ENCODE results near the gene ST8SIA6. TPM values are rescaled to one million over a fixed set of nuclear protein-coding genes. Genes with fewer than 3 reads are reported as not detected.
A peak's percentile ranks its signal among the peaks of the same experiment; 100 is the strongest.
"Not testable (repeated sequence)": the region's sequence is repeated elsewhere in the genome, so short reads cannot be mapped to it uniquely, and the experiment has no call there.

Gene ST8SIA6, protein sequence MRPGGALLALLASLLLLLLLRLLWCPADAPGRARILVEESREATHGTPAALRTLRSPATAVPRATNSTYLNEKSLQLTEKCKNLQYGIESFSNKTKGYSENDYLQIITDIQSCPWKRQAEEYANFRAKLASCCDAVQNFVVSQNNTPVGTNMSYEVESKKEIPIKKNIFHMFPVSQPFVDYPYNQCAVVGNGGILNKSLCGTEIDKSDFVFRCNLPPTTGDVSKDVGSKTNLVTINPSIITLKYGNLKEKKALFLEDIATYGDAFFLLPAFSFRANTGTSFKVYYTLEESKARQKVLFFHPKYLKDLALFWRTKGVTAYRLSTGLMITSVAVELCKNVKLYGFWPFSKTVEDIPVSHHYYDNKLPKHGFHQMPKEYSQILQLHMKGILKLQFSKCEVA
- polyA plus RNA-seq (2012; ENCODE audit: low read depth, missing spikeins): not detected

DNA sequence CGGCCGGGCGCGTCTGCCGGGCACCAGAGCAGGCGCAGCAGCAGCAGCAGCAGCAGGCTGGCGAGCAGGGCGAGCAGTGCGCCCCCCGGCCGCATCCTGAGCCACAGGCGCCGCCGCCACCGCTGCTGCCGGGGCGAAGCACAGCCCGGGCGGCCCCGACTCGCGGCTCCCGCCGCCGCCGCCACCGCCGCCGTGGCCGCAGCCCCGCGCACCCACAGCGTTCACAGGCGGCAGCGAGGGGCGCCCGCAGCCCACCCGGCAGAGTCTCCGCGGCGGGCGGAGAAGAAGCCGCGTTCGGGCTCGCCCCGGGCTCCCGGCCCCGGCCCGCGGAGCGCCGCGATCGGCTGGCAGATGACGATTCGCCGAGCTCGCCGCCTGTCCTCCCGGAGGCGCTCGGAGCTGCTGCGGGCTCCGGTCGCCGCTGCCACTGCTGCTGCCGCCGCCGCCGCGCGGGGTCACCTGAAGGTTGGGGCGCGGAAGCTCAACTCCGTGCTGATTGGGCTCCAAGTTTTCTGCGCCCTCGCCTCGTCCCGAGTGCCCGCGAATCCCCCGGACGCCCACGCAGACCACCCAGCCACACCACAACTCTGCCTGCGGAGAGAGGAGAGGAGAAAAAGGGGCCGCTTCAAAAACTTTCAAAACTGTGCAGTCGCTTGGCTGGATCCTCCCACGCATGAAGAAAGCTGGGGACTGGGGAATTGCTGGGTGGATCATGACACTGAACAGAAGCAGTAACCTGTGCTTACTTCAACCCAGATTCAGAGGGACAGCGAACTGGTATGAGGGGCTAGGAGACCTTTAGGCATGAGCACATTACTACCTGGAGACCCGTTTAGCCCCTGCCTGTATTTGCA, at the start of gene ST8SIA6:
Gene ST8SIA6, minus strand, starts transcription at position 435 of the 854 bp plus-strand sequence. Its CDS starts 340 bp downstream, at position 95.
- no peak for TF ChIP-seq POU2F2 (IDR thresholded peaks at IDR 0.05; ENCODE audit: low read depth, low read length)
- no peak for TF ChIP-seq SPI1 (IDR thresholded peaks at IDR 0.05; ENCODE audit: low read depth, low read length)
- no peak for TF ChIP-seq TAF1 (IDR thresholded peaks at IDR 0.05; ENCODE audit: low read depth, low read length)
- TF ChIP-seq PAX5 (IDR thresholded peaks at IDR 0.05; ENCODE audit: insufficient read depth, low read length, severe bottlenecking): no peak
- no peak for TF ChIP-seq POLR2A (IDR thresholded peaks at IDR 0.05; ENCODE audit: low read depth, low read length)
- no peak for TF ChIP-seq POLR2AphosphoS5 (IDR thresholded peaks at IDR 0.05; ENCODE audit: low read depth, low read length)
- DNase-seq (ENCODE audit: insufficient read length, low spot score): peak; percentile 65
- no peak for FAIRE-seq

DNA sequence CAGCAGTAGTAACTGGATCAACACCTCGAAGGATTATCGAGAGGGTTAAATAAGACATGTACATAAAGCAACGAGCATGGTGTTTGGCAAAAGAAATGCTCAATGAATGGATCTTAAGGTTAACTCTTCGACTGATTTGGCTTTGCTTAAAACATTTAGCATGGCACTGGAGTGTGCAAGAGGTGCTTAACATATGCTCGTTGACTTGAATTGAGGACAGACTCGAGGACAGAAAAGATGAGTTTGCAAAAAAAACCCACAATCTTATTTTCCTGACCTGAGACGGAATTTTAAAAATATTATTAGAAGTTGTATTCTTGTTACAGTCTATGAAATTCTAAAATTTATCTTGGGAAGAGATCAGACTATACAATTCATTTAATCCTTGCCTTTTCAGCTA, 49.4 kb upstream of the ST8SIA6 start:
- TF ChIP-seq POLR2AphosphoS5 (IDR thresholded peaks at IDR 0.05; ENCODE audit: low read depth, low read length) (no peak), PAX5 (IDR thresholded peaks at IDR 0.05; ENCODE audit: insufficient read depth, low read length, severe bottlenecking) (no peak), POLR2A (IDR thresholded peaks at IDR 0.05; ENCODE audit: low read depth, low read length) (no peak), POU2F2 (IDR thresholded peaks at IDR 0.05; ENCODE audit: low read depth, low read length) (no peak), TAF1 (IDR thresholded peaks at IDR 0.05; ENCODE audit: low read depth, low read length) (no peak), SPI1 (IDR thresholded peaks at IDR 0.05; ENCODE audit: low read depth, low read length) (no peak)
- FAIRE-seq: no peak

DNA sequence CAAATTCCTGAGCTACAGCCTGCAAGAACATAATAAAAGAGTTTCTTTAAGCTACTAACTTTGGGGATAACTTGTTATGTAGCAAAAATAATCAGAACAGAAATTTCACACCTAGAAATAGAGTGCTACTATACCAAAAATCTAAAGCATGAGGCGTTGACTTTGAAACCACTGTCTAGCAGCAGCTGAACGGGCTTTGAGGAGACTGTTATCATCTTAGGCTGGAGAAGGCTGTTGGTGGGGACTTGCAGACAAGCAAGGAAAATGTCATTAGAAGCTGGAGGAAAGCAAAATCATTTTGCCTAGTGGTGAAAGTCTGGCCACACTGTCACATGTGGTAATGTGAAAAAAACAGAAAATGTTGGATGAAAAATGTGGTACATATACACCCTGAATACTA, 48.4 kb upstream of the ST8SIA6 start:
- TF ChIP-seq POLR2A (IDR thresholded peaks at IDR 0.05; ENCODE audit: low read depth, low read length) (no peak), PAX5 (IDR thresholded peaks at IDR 0.05; ENCODE audit: insufficient read depth, low read length, severe bottlenecking) (no peak), POU2F2 (IDR thresholded peaks at IDR 0.05; ENCODE audit: low read depth, low read length) (no peak), SPI1 (IDR thresholded peaks at IDR 0.05; ENCODE audit: low read depth, low read length) (no peak), POLR2AphosphoS5 (IDR thresholded peaks at IDR 0.05; ENCODE audit: low read depth, low read length) (no peak), TAF1 (IDR thresholded peaks at IDR 0.05; ENCODE audit: low read depth, low read length) (no peak)
- DNase-seq (ENCODE audit: insufficient read length, low spot score): no peak
- no peak for FAIRE-seq

More for the DNA sequence above, 49.4 kb upstream of the ST8SIA6 start:
- no peak for DNase-seq (ENCODE audit: insufficient read length, low spot score)

DNA sequence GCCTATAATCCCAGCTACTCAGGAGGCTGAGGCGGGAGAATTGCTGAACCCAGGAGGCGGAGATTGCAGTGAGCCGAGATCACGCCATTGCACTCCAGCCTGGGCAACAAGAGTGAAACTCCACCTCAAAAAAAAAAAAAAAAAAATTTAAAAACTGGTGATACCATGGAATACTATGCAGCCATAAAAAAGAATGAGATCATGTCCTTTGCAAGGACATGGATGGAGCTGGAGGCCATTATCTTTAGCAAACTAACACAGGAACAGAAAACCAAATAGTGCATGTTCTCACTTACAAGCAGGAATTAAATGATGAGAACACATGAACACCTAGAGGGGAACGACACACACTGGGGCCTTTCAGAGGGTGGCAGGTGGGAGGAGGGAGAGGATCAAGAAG, 44.6 kb upstream of the ST8SIA6 start:
- DNase-seq (ENCODE audit: insufficient read length, low spot score); FAIRE-seq: not testable (repeated sequence)

DNA sequence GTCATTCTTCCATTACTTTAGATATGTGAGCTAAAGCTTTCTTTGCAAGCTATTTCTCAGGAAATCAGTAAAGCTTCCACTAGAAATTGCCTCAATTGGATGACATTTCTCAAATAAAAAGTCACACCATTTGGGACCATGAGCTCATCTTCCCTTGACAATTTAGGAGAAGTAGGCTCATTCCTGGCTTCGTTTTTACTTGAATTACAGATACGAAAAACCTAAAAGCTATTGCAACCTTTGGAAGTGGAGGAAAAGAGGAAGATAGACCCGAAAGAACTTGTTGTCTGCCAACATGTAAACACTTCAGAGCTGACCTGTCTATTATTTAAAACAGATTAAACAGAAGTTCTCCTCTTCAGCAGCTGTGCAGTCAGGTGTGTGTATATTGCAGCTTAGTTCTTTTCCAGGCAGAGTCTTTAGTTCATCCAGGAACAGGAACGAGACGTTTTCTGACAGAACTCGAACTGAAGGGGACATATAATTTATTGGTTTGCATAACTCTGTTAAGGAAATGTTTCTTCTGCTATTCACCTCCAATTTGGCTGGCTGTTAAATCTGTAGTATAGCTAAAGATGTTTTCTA, 43.1 kb upstream of the ST8SIA6 start:
- TF ChIP-seq POLR2AphosphoS5 (IDR thresholded peaks at IDR 0.05; ENCODE audit: low read depth, low read length) (no peak), SPI1 (IDR thresholded peaks at IDR 0.05; ENCODE audit: low read depth, low read length) (no peak), TAF1 (IDR thresholded peaks at IDR 0.05; ENCODE audit: low read depth, low read length) (no peak), POU2F2 (IDR thresholded peaks at IDR 0.05; ENCODE audit: low read depth, low read length) (no peak)
- FAIRE-seq (no peak), DNase-seq (ENCODE audit: insufficient read length, low spot score) (no peak)

DNA sequence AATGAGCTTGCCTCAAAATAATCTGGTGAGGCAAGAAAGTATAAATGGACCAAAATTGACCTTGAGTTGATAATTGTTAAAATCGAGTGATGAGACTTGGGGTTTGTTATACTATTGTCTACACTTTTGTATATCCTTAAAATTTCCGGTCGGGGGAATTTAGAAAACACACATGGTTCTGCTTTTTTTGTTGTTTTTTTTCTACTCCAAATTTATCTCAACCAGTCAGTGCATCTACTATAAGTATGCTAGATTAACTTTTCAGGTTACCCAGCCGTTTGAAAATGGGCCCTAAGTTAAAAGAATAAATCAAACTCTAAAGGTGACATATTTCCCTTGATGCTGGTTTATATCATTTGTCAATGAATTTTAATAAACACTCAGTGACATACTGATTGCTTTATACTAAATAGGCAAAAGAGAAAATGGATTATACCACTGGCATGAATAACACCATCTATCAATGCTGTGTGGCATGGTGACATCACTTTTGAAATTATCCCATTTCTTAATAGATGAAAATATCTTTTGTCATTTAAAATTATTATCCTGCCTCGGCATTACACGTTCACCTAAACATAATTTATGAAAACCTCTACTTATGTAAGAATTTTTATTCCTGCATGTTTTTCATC, 40.3 kb upstream of the ST8SIA6 start:
- DNase-seq (ENCODE audit: insufficient read length, low spot score) (no peak), FAIRE-seq (no peak)
- TF ChIP-seq POLR2A (IDR thresholded peaks at IDR 0.05; ENCODE audit: low read depth, low read length): no peak
- no peak for TF ChIP-seq POLR2AphosphoS5 (IDR thresholded peaks at IDR 0.05; ENCODE audit: low read depth, low read length)
- no peak for TF ChIP-seq TAF1 (IDR thresholded peaks at IDR 0.05; ENCODE audit: low read depth, low read length)

DNA sequence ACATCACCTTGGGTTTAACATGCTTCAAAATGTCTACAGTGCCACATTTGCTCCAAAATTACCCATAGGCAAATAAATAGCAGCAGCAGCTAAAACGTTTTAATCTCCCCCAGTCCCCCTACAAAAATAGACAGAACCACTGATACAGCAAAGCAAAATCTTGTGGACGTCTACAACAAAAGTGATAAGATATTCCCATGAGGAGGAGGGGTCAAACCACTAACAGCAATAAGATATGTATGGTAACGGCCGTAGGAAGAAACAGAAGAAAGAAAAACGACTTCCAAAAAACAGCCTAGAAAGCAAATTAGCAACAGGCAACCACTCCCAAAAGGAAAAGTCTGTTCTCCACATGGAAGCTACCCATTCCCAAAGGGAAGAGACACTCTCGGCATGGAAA, 34.5 kb upstream of the ST8SIA6 start:
- FAIRE-seq: no peak

DNA sequence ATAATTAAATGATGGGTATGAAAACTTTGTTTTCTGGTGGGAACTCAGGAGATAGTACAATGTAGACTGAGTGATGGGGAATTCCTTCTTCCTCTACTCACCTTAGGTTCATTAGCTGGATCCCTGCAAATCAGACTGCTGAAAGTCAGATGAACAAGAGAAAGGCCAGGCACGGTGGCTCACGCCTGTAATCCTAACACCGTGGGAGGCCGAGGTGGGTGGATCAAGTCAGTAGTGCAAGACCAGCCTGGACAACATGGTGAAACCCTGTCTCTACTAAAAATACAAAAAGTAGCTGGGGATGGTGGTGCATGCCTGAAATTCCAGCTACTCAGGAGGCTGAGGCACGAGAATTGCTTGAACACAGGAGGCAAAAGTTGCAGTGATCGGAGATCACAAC, 28.7 kb upstream of the ST8SIA6 start:
- no peak for DNase-seq (ENCODE audit: insufficient read length, low spot score)
- TF ChIP-seq POLR2AphosphoS5 (IDR thresholded peaks at IDR 0.05; ENCODE audit: low read depth, low read length): no peak
- no peak for TF ChIP-seq POLR2A (IDR thresholded peaks at IDR 0.05; ENCODE audit: low read depth, low read length)
- TF ChIP-seq PAX5 (IDR thresholded peaks at IDR 0.05; ENCODE audit: insufficient read depth, low read length, severe bottlenecking): no peak
- no peak for TF ChIP-seq SPI1 (IDR thresholded peaks at IDR 0.05; ENCODE audit: low read depth, low read length)
- FAIRE-seq: no peak

More for the DNA sequence above, 34.5 kb upstream of the ST8SIA6 start:
- no peak for DNase-seq (ENCODE audit: insufficient read length, low spot score)
- TF ChIP-seq POLR2A (IDR thresholded peaks at IDR 0.05; ENCODE audit: low read depth, low read length): no peak
- no peak for TF ChIP-seq POLR2AphosphoS5 (IDR thresholded peaks at IDR 0.05; ENCODE audit: low read depth, low read length)
- no peak for TF ChIP-seq SPI1 (IDR thresholded peaks at IDR 0.05; ENCODE audit: low read depth, low read length)
- TF ChIP-seq PAX5 (IDR thresholded peaks at IDR 0.05; ENCODE audit: insufficient read depth, low read length, severe bottlenecking): no peak
- no peak for TF ChIP-seq TAF1 (IDR thresholded peaks at IDR 0.05; ENCODE audit: low read depth, low read length)
- no peak for TF ChIP-seq POU2F2 (IDR thresholded peaks at IDR 0.05; ENCODE audit: low read depth, low read length)

DNA sequence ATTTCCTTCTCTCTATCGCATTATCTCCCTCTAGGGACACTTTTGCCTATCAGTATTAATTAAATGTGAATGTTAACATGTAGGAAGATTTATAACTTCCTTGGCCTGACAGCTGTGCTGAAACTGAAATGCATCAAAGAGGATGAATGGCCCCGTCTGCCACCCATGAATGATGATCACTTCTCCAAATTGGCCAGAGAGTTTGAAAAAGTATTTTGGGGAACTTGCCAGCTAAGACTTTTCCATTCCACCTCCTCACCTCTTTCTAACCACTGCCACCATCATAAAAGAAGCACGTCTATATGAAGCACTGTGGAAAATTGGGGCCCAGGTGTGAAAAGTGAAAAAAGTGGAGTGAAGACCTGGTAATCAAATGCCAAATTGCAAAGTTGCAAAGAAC, 25.4 kb upstream of the ST8SIA6 start:
- TF ChIP-seq SPI1 (IDR thresholded peaks at IDR 0.05; ENCODE audit: low read depth, low read length) (0 out of 2 replicates have a peak, but pooled peaks have one; percentile 3), TAF1 (IDR thresholded peaks at IDR 0.05; ENCODE audit: low read depth, low read length) (no peak)
- FAIRE-seq (no peak), DNase-seq (ENCODE audit: insufficient read length, low spot score) (no peak)
